ENCODE results near the gene DNAJA4. TPM values are rescaled to one million over a fixed set of nuclear protein-coding genes. Genes with fewer than 3 reads are reported as not detected.

Gene DNAJA4
- total RNA-seq, 2 experiments from 2014 or later: 26.0 to 28.5 TPM

GRCh38 chr15:78251136-78251535 lies 13.2 kb upstream of the DNAJA4 start:
- no peaks in the 10 kb centered on the region for H3K4me1 Mint-ChIP-seq
- no peaks in the 10 kb centered on the region for H3K9me3 Mint-ChIP-seq
- no peak for DNase-seq
- no peaks in the 10 kb centered on the region for H3K36me3 Mint-ChIP-seq
- H3K4me3 Mint-ChIP-seq: no peak overlapping the region
- ATAC-seq (ENCODE audit: low read depth): no peak
- POLR2A ChIA-PET: no interaction called here
- peaks cover 6% of the 10 kb centered on the region for H3K27me3 Mint-ChIP-seq
- H3K27ac Mint-ChIP-seq: no peak overlapping the region

- ATAC-seq (ENCODE audit: low read depth) (no peak), DNase-seq (no peak)
- no peaks in the 10 kb centered on the region for H3K4me1 Mint-ChIP-seq
- POLR2A ChIA-PET: no interaction called here
- H3K36me3 Mint-ChIP-seq: no peaks in the 10 kb centered on the region
- H3K27me3 Mint-ChIP-seq: peaks cover 8% of the 10 kb centered on the region
- H3K4me3 Mint-ChIP-seq: no peak overlapping the region
- no peaks in the 10 kb centered on the region for H3K9me3 Mint-ChIP-seq
- H3K27ac Mint-ChIP-seq: no peak overlapping the region
These were observed 8.8 kb upstream of the DNAJA4 start for GRCh38 chr15:78255421-78256043.

DNA sequence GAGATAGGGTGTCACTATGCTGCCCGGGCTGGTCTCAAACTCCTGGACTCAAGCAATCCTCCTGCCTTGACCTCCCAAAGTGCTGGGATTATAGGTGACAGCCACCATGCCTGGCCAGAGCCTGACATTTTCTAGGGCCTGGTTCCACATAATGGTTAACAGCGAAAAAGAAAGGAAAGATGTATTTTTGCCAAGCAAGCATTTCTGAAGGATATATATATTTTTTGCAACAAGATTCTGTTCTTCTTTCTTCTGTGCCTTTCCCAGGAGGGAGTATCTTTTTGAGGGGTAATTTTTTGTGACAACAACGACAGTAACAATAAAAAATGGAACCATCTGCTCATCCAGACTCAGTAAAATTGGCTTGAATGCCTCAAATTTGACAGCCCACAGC lies 8.3 kb upstream of the DNAJA4 start:
- H3K27me3 Mint-ChIP-seq: peaks cover 8% of the 10 kb centered on the region
- no peak for ATAC-seq (ENCODE audit: low read depth)
- POLR2A ChIA-PET: no interaction called here

DNA sequence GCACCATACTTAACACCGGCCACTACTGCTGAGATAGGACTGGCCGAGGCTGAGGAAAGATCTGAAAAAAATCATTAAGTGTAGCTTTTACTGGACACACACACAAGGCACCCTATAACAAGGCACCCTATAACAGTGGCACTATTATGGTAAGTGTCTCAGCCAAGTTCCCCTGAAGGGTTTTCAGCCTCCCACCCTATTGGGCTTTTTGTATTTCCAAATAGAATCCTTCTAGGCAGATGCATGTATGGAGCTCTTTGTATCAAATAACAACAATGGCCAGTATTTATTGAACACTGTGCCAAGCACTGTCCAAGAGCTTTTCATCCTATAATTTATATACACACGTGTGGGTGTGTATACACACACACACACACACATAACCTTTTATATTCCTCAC lies 6.7 kb upstream of the DNAJA4 start:
- H3K36me3 Mint-ChIP-seq: no peaks in the 10 kb centered on the region
- POLR2A ChIA-PET: no interaction called here
- H3K4me1 Mint-ChIP-seq: no peaks in the 10 kb centered on the region
- no peak overlapping the region for H3K4me3 Mint-ChIP-seq
- H3K27ac Mint-ChIP-seq: no peak overlapping the region
- no peaks in the 10 kb centered on the region for H3K9me3 Mint-ChIP-seq
- H3K27me3 Mint-ChIP-seq: peaks cover 4% of the 10 kb centered on the region
- no peak for DNase-seq
- ATAC-seq (ENCODE audit: low read depth): no peak

More for the DNA sequence above, 8.3 kb upstream of the DNAJA4 start:
- Mint-ChIP-seq H3K36me3 (no peaks in the 10 kb centered on the region), H3K4me3 (no peak overlapping the region), H3K4me1 (no peaks in the 10 kb centered on the region), H3K27ac (no peak overlapping the region), H3K9me3 (no peaks in the 10 kb centered on the region)
- DNase-seq: no peak

- DNase-seq: no peak
- no peaks in the 10 kb centered on the region for H3K9me3 Mint-ChIP-seq
- no peaks in the 10 kb centered on the region for H3K4me1 Mint-ChIP-seq
- peaks cover 4% of the 10 kb centered on the region for H3K27me3 Mint-ChIP-seq
- POLR2A ChIA-PET: no interaction called here
- no peak for ATAC-seq (ENCODE audit: low read depth)
- no peak overlapping the region for H3K27ac Mint-ChIP-seq
- no peaks in the 10 kb centered on the region for H3K36me3 Mint-ChIP-seq
- no peak overlapping the region for H3K4me3 Mint-ChIP-seq
These were observed 5.1 kb upstream of the DNAJA4 start for GRCh38 chr15:78259232-78259631.

GRCh38 chr15:78260489-78260888 lies 3.9 kb upstream of the DNAJA4 start:
- POLR2A ChIA-PET: no interaction called here
- Mint-ChIP-seq H3K27ac (no peak overlapping the region), H3K9me3 (no peaks in the 10 kb centered on the region), H3K4me1 (peaks cover 5% of the 10 kb centered on the region), H3K36me3 (no peaks in the 10 kb centered on the region), H3K27me3 (peaks cover 4% of the 10 kb centered on the region), H3K4me3 (no peak overlapping the region)
- DNase-seq (no peak), ATAC-seq (ENCODE audit: low read depth) (no peak)

DNA sequence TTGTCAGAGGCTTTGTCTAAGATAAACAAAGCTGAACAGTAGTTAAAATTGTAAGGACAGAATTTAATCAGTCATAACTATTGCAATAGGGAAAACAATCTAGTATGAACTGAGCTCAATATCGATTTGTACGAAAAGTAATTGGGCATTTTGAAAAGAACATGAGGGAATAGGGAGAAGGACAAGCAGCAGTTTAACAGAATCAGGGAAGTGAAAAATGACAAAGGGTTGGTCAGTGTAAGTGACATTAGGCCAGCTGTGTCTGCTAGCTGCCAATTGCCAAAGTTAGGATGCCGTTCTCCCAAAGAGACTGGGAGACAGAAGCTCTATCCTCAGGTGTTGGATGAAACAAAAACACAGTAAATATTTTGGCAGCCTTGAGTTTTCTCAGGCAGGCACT lies 3.3 kb upstream of the DNAJA4 start:
- ATAC-seq (ENCODE audit: low read depth): no peak
- Mint-ChIP-seq H3K9me3 (no peaks in the 10 kb centered on the region), H3K4me1 (peaks cover 11% of the 10 kb centered on the region), H3K27ac (no peak overlapping the region), H3K27me3 (peaks cover 4% of the 10 kb centered on the region), H3K4me3 (no peak overlapping the region), H3K36me3 (no peaks in the 10 kb centered on the region)
- POLR2A ChIA-PET: no interaction called here
- no peak for DNase-seq

GRCh38 chr15:78263351-78263781 lies 996 bp upstream of the DNAJA4 start:
- peak overlapping the region; percentile 58 for H3K4me3 Mint-ChIP-seq
- peaks cover 2% of the 10 kb centered on the region for H3K36me3 Mint-ChIP-seq
- no peaks in the 10 kb centered on the region for H3K27me3 Mint-ChIP-seq
- DNase-seq: no peak
- H3K27ac Mint-ChIP-seq: peak overlapping the region; percentile 67
- H3K4me1 Mint-ChIP-seq: peaks cover 22% of the 10 kb centered on the region
- POLR2A ChIA-PET: interaction anchor here (3.4 kb wide), 1 partner anchor 36 kb away, joined by 33 read pairs; the partner anchor contains the start of gene SKIC8
- no peak for ATAC-seq (ENCODE audit: low read depth)
- H3K9me3 Mint-ChIP-seq: no peaks in the 10 kb centered on the region

GRCh38 chr15:78263907-78264303 lies 457 bp upstream of the DNAJA4 start:
- H3K36me3 Mint-ChIP-seq: peaks cover 2% of the 10 kb centered on the region
- POLR2A ChIA-PET: interaction anchor here (0.9 to 3.4 kb wide), 5 partner anchors 12 to 277 kb away, joined by 3 to 33 read pairs (median 4); partner anchors contain the start of genes PSMA4 and SKIC8
- peaks cover 24% of the 10 kb centered on the region for H3K4me1 Mint-ChIP-seq
- peak overlapping the region; percentile 67 for H3K27ac Mint-ChIP-seq
- DNase-seq (no peak), ATAC-seq (ENCODE audit: low read depth) (peak; percentile 3)
- H3K27me3 Mint-ChIP-seq: no peaks in the 10 kb centered on the region
- no peaks in the 10 kb centered on the region for H3K9me3 Mint-ChIP-seq
- peak overlapping the region; percentile 58 for H3K4me3 Mint-ChIP-seq

DNA sequence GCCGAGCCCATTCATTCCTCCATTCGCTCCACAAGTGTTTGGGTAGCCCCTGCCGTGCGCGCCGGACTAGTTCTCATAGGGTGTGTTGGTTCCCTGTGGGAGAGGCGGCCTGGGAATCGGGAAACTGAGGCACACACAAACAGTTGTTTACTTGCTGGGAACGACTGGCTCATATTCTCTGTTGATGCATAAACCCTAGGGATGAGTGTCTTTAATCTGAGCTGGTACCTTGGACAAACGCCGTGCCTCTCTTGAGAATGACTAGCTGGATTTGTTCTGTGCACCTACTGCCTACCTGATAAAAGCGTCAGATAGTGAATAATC lies 737 bp downstream of the DNAJA4 start:
- Mint-ChIP-seq H3K9me3 (no peaks in the 10 kb centered on the region), H3K27me3 (no peaks in the 10 kb centered on the region), H3K27ac (peak overlapping the region; percentile 89), H3K4me3 (peak overlapping the region; percentile 88), H3K36me3 (peaks cover 2% of the 10 kb centered on the region), H3K4me1 (peaks cover 26% of the 10 kb centered on the region)
- no peak for DNase-seq
- POLR2A ChIA-PET: interaction anchor here (0.7 to 3.4 kb wide), 5 partner anchors 14 to 275 kb away, joined by 3 to 33 read pairs (median 7); partner anchors contain the start of genes IREB2, PSMA4 and SKIC8
- no peak for ATAC-seq (ENCODE audit: low read depth)

DNA sequence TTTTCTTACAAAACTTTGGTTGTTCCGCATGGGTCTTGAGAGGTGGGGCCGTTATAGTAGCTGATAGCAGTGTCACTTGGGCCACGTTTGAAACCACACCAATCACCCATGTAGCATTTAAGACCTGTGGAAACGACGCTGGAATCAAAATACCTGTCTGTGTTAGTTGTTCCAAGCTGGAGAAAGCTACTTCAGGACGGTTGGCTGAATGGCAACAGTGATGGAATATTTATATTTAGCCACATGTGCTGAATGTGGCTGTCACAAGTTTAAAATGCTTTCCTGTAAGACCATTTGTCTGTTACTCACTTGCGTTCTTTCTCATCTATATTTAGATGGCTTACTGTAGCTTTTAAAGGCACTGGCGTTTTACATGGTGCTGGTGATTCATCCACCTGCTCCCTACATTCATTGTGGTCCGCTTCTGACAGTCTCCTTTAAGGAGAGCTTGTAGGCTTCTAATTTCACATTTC lies 1.4 kb downstream of the DNAJA4 start:
- H3K27ac Mint-ChIP-seq: peak overlapping the region; percentile 89
- no peaks in the 10 kb centered on the region for H3K9me3 Mint-ChIP-seq
- ATAC-seq (ENCODE audit: low read depth) (no peak), DNase-seq (no peak)
- POLR2A ChIA-PET: interaction anchor here (2.4 to 3.4 kb wide), 3 partner anchors 33 to 275 kb away, joined by 7 to 33 read pairs (median 11); partner anchors contain the start of genes IREB2, PSMA4 and SKIC8
- H3K27me3 Mint-ChIP-seq: no peaks in the 10 kb centered on the region
- H3K4me3 Mint-ChIP-seq: peak overlapping the region; percentile 88
- peaks cover 2% of the 10 kb centered on the region for H3K36me3 Mint-ChIP-seq
- peaks cover 30% of the 10 kb centered on the region for H3K4me1 Mint-ChIP-seq

DNA sequence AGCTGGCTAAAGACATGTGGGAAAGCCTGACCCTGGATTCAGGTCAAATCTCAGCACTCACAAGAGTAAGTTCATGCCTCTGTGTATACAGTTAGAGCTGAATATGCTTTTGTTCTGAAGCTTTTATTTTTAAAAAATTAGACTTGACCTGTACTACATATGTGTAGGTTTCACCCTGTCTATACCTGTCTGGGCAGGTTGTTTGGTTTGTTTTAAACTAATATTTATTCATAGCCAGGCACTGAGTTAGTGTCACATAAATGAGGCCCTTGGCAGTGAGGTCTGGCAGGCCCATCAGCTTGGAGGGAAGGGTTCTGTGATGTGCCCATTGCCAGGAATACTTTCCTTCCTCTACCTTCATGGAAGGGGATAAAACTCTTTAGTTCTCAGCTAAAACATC lies 1.9 kb downstream of the DNAJA4 start:
- H3K27ac Mint-ChIP-seq: no peak overlapping the region
- POLR2A ChIA-PET: interaction anchor here (2.4 to 3.4 kb wide), 3 partner anchors 33 to 274 kb away, joined by 7 to 33 read pairs (median 11); partner anchors contain the start of genes IREB2, PSMA4 and SKIC8
- no peaks in the 10 kb centered on the region for H3K9me3 Mint-ChIP-seq
- DNase-seq: no peak
- peaks cover 2% of the 10 kb centered on the region for H3K36me3 Mint-ChIP-seq
- H3K4me1 Mint-ChIP-seq: peaks cover 30% of the 10 kb centered on the region
- ATAC-seq (ENCODE audit: low read depth): no peak
- peak overlapping the region; percentile 88 for H3K4me3 Mint-ChIP-seq
- no peaks in the 10 kb centered on the region for H3K27me3 Mint-ChIP-seq

DNA sequence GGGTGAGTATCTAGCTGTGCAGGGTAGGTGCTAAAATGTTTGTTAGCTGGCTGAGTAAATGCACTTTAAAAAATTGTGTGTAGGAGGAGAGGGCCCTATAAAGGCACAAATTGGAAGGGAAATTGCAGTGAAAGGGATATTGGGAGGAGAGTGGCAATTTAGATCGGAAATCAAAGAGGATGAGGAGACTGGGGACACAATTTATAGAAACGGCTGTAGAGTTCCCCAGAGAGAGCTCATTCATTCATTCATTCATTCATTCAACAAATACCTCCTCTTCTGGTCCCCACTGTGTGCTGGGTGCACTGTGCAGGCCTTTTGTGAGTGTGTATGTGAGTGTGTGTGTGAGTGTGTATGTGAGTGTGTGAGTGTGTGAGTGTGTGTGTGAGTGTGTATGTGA lies 2.4 kb downstream of the DNAJA4 start:
- no peak for ATAC-seq (ENCODE audit: low read depth)
- Mint-ChIP-seq H3K36me3 (peaks cover 2% of the 10 kb centered on the region), H3K27me3 (no peaks in the 10 kb centered on the region), H3K4me1 (peaks cover 30% of the 10 kb centered on the region), H3K9me3 (no peaks in the 10 kb centered on the region), H3K4me3 (peak overlapping the region; percentile 26), H3K27ac (peak overlapping the region; percentile 18)
- POLR2A ChIA-PET: interaction anchor here (2.4 to 3.4 kb wide), 3 partner anchors 32 to 274 kb away, joined by 7 to 33 read pairs (median 11); partner anchors contain the start of genes IREB2, PSMA4 and SKIC8
- DNase-seq: no peak

DNA sequence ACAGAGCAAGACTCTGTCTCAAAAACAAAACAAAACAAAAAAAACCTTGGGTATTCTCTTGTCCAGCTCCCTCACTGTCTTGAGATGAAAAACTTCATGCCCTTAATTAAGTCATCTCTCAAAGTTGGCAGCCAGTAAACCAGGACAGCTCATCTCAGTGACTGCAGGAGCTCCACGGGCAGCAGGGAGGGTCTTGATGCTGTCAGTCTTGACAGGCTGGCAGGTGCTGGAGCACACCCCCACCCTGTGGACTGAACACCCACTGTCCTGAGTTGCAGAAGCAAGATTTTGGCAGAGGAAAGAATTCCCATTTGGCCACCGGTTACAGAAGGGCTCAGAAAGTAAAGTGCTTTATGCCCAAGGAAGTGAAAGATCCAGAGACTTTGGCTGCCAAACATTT lies 8.0 kb downstream of the DNAJA4 start:
- Mint-ChIP-seq H3K36me3 (peaks cover 3% of the 10 kb centered on the region), H3K4me3 (no peak overlapping the region), H3K9me3 (no peaks in the 10 kb centered on the region), H3K27ac (no peak overlapping the region), H3K4me1 (peaks cover 10% of the 10 kb centered on the region), H3K27me3 (no peaks in the 10 kb centered on the region)
- DNase-seq: no peak
- ATAC-seq (ENCODE audit: low read depth): no peak
- POLR2A ChIA-PET: no interaction called here
